ENCODE results near the gene LGALS9. TPM values are rescaled to one million over a fixed set of nuclear protein-coding genes. Genes with fewer than 3 reads are reported as not detected.

Gene LGALS9
- total and polyA plus RNA-seq, 2 donors (not counting 3 experiments of a cell fraction or from before 2014, with no cell fraction given) = 52.4 to 65.2 TPM

- Histone ChIP-seq H3K9me3 (replicated peaks; ENCODE audit: control insufficient read depth, insufficient read depth, low read length) (no peaks in the 10 kb centered on the region), H3K4me1 (ENCODE audit: control insufficient read depth, extremely low read depth, insufficient read depth, low read length) (peaks cover 13% of the 10 kb centered on the region), H3K9me1 (replicated peaks; ENCODE audit: control insufficient read depth, extremely low read depth, insufficient read depth, low read length) (no peaks in the 10 kb centered on the region), H3K9ac (replicated peaks; ENCODE audit: extremely low read depth, insufficient read depth, low read length) (no peak overlapping the region), H3K27ac (ENCODE audit: insufficient read depth, low read depth, low read length) (no peak overlapping the region), H4K20me1 (replicated peaks; ENCODE audit: control insufficient read depth, extremely low read depth, insufficient read depth, low read length) (no peaks in the 10 kb centered on the region), H2AFZ (ENCODE audit: low read depth, low read length) (no peak overlapping the region), H3K4me2 (ENCODE audit: insufficient read depth, low read length) (no peak overlapping the region), H3K36me3 (ENCODE audit: control insufficient read depth in 2 of 2, extremely low read depth in 1 of 2, insufficient read depth in 2 of 2, low read length in 2 of 2) (peaks cover 9 to 46% of the 10 kb centered on the region in 2 experiments), H3K4me3 (replicated peaks in 1 of 3; ENCODE audit: insufficient read depth in 1 of 3, low read depth in 1 of 3, low read length in 3 of 3) (no peak overlapping the region), H3K27me3 (ENCODE audit: control insufficient read depth in 2 of 2, insufficient read depth in 2 of 2, low read length in 2 of 2) (no peaks in the 10 kb centered on the region), H3K79me2 (ENCODE audit: control insufficient read depth, insufficient read depth, low read length) (no peaks in the 10 kb centered on the region)
- POLR2A ChIA-PET = no interaction called here
- intact Hi-C loops (cut with micrococcal nuclease) (no loop called here), dilution Hi-C loops (cut with MboI; ENCODE audit: extremely low pct_ligation_motif_present, low sequenced_read_pairs) (no loop called here)
- DNase-seq (ENCODE audit: low read depth, low spot score) (no peak), FAIRE-seq (no peak)
- CTCF ChIA-PET = no interaction called here
- TF ChIP-seq GATA2 (IDR thresholded peaks at IDR 0.05; ENCODE audit: insufficient read depth, insufficient read length, low read depth, low read length) = no peak
- no peak for TF ChIP-seq MYC (IDR thresholded peaks at IDR 0.05; ENCODE audit: low read depth, low read length)
- no peak for TF ChIP-seq POLR2AphosphoS5 (IDR thresholded peaks at IDR 0.05; ENCODE audit: insufficient read depth, low read depth, low read length)
- no peak for TF ChIP-seq MAX (IDR thresholded peaks at IDR 0.05; ENCODE audit: insufficient read depth, insufficient read length)
- TF ChIP-seq FOS (IDR thresholded peaks at IDR 0.05; ENCODE audit: borderline replicate concordance, insufficient read depth, low read length) = no peak
- TF ChIP-seq POLR2A (IDR thresholded peaks at IDR 0.05; ENCODE audit: low read depth, low read length) = no peak
- no peak for TF ChIP-seq CTCF (IDR thresholded peaks at IDR 0.05; ENCODE audit: extremely low read depth in 1 of 2, insufficient read depth in 1 of 2, low read depth in 1 of 2, low read length in 2 of 2)
- TF ChIP-seq JUN (IDR thresholded peaks at IDR 0.05; ENCODE audit: borderline replicate concordance, insufficient read depth, insufficient read length, low read depth) = no peak
- no TSS peak for BruUV-seq (replicated peaks)
Observed at GRCh38 chr17:27618417-27618816, 12.6 kb upstream of the LGALS9 start.

Measured in endothelial cell of umbilical vein (primary cell).